GM18909 (cell line): Measurements from ENCODE around the gene UBALD2.
"Not testable (repeated sequence)": the region's sequence is repeated elsewhere in the genome, so short reads cannot be mapped to it uniquely, and the experiment has no call there.

Experiments used
- ATAC-seq: cut with Tn5 transposase; IDR thresholded peaks from one replicate; pipeline ENCODE4 v1.9.1; 2021; ENCODE audit warnings: mild to moderate bottlenecking; ENCODE audit not compliant: unreplicated experiment, poor library complexity

UBALD2 gene

DNA sequence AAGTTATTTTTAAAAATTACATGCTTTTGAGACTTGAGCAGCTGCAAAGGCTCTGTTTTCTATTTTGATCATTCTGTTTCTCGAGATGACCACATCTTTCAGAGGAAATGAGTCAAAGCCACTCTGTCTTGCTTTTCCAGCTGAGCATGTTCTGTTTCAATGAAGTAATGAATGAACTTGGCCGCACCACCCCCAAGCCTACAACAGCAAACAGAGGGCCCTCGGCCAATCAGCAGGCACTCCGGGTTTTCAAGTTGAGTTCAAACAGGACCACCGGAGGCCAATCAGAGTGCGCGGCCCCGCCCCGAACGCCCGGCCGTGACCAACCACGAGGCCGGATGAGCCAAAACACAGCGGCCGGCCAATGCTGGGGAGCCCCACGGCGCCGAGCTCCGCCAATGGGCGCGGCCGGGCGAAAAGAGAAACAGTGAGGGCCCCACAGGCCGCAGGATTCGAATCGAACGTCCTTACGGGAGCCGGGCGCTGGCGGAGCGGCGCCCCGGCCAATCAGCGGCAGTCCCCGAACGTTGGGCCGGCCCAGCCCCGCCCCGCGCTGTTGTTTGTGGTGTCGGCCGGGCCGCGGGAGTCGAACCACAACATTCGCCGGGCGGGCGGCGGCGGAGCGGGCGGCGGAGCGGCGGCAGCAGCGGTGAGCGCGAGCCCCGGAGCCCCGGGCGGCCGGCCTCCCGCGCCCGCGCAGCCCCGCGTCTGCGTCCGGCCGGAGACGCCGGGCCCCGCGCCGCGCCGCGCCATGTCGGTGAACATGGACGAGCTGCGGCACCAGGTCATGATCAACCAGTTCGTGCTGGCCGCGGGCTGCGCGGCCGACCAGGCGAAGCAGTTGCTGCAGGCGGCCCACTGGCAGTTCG is at the start of gene UBALD2:
Gene UBALD2, plus strand, starts transcription at position 594 of the 869 bp plus-strand sequence. Its CDS starts 158 bp downstream, at position 752.
- peak; percentile 76 for ATAC-seq

DNA sequence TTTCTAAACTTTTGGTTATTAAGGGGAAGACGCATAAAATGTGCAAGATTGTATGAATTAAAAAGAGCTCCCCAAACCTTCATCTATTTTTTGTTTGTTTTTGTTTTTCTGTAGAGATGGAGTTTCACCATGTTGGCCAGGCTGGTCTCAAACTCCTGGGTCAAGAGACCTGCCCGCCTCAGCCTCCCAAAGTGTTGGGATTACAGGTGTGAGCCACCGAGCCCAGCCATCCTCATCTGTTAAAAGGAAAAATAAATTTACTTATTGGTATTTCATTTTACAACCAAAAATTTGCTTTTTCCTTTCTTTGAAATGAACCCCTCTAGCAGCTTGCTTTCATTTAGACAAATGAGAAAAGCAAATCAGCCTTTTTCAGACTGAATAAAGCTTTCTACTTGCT is 48.1 kb upstream of the UBALD2 start:
- ATAC-seq = no peak

DNA sequence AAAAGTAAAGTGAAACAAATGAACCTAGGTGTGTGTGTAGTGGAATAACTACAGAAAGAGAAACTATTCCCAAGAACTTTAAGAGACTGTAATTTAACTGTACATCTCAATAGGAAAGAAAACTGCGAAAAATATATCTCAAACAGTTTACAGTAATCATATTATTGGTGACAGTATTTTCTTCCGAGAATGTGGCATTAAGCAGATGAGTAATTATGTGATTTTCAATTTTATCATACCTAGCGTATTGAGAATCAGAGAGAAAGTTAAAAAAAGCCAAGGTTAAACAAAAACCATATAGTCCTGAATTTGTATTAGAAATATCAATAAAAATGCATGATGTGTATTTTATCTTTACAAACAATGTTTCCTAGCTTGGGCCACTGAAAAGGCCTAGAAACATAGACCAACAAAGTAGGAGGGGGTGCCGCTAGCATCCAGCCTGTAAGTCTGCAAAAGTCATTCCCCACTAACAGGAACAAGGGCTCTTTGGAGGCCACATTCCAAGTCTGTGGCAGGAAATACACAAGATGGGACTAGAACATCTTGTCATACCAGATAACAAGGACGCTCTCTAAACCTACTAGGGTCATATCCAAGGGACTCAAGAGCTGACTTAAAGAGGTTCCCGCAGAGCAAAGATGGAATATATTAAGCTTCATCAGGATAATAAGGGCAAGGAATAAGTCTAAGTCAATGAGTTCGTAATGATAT is 45.3 kb upstream of the UBALD2 start:
- ATAC-seq = no peak

DNA sequence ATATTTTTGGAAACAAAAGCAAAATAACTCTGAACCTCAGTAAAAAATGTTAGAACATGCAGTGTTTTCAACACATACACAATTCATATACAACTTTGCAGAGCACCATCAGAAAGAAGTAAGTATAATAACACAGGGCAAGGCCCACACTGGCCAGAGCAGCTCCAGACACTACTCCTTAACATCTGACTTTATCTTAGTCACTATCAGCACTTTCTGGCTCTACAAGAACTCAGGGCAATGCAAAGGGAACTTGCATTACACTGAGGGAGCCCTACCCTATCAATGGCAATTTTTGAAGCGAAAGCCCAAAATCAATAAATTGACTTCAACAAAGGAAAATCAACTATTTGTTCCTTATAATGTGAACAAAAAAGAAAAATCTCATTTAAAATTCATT is 41.3 kb upstream of the UBALD2 start:
- ATAC-seq = no peak

DNA sequence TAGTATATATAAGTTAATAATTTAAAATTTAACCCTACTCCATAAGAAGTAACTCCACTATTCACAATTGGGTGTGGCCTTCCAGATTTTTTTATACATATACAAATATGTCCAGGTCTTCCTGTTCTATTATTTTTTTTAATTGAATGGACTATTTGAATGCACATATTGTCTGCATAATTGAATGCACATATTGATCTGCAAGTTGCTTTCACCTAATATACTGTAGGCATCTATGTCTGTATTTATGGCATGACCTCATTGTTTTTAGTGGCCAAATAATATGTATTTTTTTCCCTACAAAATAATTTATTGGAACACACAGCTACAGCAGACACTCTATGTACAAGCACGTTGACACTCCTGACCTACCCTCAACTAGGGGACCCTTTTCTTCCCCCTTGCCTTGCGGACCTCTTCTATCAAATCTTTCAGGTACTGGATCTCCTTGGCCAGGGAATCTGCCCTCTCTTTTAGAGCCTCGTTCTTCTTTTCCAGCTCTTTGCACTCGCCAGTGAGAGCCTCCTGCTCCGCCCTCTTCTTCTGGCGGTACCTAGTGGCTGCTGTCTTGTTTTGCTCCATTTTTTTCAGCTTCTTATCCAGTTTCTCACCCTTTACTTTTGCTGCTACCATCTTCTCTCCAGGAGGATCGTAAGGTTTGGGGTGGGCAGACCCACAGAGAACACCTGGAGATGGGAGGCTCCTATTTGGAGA is 39.6 kb upstream of the UBALD2 start:
- not testable (repeated sequence) for ATAC-seq

DNA sequence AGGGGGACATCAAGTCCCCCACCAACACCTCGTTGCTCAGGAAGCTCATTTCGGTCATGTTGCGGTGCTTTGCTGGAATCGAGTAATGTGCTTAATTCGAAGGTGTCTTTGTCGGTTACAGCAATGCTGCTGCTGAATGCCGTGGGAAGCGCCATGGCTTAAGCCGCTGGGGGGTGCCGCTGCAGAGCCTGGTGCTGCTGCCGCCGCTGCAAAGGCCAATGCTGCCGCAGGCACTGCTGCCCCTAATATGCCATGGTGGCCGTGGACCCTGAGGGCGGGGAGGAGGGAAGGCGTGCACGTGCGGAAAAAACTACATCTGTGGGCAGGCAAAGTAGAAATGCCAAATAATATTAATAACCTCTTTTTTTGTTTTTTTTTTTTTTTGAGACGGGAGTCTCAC is 38.4 kb upstream of the UBALD2 start:
- not testable (repeated sequence) for ATAC-seq

DNA sequence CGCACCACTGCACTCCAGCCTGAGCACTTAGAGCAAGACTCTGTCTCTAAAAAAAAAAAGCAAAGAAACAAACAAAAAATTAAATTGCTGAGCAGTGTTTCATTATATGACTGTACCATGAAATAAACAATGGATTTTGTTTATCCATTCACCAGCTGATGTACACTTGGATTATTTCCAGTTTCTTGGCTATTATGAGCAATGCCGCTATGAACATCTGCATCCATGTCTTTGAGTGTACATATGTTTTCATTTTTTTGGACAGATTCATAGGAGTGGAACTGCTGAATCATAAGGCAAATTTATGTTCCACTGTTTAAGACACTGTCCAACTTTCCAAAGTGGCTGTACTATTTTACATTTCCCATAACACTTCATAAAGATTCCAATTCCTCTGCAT is 32.8 kb upstream of the UBALD2 start:
- no peak for ATAC-seq

DNA sequence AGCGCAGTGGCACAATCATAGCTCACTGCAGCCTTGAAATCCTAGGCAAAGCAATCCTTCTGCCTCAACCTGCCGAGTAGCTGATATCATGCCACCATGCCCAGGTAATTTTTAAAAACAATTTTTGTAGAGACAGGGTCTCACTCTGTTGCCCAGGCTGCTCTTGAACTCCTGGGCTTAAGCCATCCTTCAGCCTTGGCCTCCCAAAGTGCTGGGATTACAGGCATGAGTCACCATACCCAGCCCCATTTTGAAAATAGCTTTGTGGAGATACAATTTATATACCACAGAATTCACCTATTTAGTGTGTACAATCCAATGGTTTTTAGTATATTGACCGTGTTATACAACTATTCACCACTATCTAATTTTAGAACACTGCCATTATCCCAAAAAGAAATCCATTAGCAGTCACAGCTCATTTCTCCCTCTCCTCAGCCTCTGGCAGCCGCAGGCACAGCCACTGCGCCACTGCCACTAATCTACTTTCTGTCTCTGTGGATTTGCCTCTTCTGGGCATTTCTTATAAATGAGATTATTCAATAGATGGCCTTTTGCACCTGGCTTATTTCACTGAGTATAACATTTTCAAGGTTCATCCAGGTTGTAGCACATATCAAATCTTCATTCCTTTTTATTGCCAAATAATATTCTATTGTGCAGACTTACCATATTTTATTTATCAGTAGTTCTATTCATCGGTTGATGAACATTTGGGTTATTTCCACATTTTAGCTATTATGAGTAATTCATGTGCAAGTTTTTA is 31.4 kb upstream of the UBALD2 start:
- no peak for ATAC-seq

DNA sequence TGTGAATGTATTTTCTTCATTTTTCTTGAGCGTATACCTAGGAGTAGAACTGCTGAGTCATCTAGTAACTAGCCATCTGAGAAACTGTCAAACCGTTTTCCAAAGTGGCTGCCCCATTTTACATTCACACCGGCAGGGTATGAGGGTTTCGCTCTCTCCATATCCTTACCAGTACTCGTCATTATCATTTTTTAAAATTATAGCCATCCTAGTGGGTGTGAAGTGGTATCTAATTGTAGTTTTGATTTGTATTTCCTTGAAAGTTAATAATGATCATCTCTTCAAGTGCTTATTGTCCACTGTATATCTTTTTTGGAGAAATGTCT is 30.8 kb upstream of the UBALD2 start:
- ATAC-seq = no peak

DNA sequence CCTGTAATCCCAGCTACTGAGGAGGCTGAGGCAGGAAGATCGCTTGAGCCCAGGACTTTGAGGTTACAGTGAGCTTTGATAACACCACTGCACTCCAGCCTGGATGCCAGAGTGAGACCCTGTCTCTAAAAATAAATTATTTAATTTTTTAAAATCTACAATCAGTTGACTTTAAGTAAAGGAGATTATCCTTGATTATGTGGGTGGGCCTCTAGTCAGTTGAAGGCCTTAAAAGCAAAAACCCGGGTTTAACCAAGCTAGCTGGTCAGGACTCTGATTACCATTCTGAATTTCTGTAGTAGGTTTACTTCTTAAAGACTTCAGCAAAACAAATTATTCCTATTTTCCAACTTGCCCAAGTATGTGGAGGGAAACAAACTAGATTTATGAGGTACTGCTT is 29.3 kb upstream of the UBALD2 start:
- no peak for ATAC-seq

DNA sequence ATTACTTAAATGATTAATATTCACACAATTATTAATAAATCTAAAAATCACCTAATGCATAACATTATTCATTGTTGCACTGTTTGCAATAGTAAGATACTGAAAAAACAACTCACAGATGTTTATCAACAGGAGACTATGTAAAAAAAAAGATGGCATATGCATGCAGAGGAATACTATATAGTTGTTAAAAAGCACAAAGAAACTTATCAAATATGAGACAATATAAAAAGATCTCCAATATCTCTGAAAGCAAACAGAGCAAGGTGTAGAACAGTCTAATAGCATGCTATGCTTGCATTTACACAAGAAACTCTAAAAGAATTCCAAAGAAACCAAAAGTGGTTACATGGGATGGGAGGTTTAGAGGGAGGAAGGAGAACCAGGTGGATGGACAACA is 28.5 kb upstream of the UBALD2 start:
- no peak for ATAC-seq

DNA sequence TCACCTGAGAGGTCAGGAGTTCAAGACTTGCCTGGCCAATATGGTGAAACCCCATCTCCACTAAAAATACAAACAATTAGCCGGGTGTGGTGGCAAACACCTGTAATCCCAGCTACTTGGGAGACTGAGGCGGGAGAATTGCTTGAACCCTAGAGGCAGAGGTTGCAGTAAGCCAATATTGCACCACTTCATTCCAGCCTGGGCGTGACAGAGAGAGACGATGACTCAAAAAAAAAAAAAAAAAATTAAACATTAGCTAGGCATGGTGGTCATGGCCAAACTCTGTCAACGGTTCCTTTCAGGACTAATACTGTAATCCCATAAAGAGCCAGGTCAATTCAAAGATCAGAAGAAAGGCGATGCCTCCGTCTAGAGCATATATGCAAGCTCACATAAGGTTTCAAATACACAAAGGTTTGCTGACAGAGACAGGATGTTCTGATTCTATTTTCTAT is 27.3 kb upstream of the UBALD2 start:
- no peak for ATAC-seq

DNA sequence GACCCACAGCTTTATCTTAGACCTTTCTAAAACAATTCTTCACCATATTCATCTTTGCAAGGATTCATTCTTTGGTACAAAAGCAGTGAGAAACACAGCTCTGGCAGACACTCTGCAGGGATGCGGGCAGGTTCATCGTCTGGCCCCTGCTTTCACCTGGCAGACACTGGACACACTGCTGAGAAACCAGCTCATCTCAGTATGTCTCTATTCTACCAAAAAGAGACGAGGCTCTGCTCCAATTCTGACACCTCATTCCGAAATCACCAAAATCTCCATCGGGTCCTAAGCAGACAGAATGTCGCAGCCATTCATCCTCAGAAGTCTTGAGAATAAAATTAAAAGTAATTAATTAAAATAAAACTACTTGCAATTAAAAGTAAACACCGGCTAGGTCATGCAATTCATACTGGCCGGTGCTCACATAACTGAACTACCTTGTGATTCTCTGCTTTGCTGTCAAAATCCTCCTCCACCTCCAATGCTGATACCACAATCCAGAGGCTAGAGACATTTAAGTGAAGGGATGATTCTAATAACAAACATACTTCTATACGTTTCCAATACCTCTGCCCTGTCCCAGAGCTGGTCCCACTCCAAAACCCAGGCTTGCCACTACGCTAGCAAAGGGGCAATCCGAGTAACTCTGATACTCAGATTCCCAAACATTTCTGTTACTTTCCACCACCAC is 26.2 kb upstream of the UBALD2 start:
- no peak for ATAC-seq

DNA sequence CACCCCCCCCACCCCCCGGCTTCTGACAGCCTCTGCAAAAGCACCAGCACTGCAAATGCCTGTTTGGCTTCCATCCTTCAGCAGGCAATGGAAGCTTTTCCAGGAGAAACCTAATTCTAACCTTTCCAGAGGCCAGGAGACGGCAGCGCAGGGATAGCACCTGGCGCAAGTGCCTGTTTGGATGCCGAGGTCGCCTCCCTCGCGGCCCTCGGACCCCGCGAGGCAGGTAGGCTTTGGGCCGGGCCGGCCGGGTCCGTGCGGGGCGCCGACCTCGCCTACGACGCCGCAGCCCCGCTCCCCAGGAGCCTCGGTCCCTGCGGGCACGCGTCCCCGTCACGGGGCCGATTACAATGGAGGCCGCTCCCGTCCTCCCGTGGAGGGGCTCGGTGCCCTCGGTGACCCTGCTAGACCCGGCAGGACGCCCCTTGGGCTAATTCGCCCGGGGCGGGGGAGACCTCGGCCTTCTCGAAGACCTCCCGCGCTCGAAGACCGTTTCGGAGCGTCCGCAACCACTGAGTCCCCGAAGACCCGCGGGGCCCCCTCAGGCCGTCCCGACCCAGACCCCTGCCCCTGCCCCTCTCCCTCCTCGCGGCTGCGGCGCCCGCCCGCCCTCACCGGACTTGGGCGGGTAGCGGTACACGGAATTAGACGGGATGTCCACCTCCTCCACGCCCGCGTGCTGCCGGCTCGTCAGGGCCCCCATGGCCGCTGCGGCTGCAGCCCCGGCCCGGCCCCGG is 25.4 kb upstream of the UBALD2 start:
- ATAC-seq = peak; percentile 18

DNA sequence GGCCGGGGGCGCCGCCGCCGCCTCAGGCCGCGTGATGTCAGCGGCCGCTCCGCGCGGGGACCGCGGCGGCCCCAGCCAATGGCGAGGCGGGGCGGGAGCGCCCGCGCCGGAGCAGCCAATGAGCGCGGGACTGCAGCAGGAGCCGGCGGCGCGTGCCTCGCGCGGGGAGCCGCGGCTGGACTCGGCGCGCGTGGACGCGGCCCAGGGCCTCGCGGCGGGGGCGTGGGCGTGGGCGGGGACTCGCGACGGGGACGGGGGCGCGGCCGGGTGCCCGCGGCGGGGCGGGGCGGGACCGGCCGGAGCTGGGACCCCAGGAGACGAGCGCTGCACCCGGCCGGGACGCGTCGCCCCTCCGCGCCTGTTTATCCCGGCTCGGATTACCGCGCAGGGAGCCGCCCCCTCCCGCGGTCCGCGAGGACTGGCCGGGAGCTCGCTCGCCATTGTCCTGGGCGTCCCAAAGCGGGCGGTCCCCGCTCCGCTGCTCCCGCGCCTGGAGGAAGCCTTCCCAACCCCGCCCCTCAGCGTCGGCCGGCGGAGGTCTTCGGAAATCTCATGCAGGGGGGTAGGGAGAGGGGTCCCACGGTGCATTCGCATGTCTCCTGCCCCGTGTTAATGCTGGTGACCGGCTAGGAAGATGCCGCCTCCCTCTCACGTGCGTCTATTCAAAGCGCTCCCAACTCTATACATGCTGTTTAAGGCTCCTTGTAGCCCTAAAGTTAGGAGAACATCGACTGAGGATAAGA is 24.5 kb upstream of the UBALD2 start, which contains the start of gene RNF157:
Gene RNF157, minus strand, starts transcription at position 33 of the 743 bp plus-strand sequence. CDS start 253 bp downstream, outside the sequence.
- peak; percentile 66 for ATAC-seq

DNA sequence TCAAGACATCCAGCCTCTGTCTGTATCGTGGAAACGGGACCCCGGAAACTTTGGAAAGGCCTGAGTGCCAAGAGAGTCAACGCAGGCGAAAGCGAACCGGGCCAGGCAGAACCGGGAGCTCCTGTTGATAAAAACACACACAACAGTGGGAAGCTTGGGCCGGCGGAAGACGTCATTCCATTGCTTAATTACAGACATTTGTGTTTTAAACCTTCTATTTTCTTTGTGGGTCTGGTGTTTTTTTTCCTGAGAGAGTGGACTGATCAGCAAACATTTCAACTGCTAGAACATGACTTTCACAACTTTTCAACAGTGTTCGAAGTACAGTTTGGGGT is 24.0 kb upstream of the UBALD2 start:
- no peak for ATAC-seq

DNA sequence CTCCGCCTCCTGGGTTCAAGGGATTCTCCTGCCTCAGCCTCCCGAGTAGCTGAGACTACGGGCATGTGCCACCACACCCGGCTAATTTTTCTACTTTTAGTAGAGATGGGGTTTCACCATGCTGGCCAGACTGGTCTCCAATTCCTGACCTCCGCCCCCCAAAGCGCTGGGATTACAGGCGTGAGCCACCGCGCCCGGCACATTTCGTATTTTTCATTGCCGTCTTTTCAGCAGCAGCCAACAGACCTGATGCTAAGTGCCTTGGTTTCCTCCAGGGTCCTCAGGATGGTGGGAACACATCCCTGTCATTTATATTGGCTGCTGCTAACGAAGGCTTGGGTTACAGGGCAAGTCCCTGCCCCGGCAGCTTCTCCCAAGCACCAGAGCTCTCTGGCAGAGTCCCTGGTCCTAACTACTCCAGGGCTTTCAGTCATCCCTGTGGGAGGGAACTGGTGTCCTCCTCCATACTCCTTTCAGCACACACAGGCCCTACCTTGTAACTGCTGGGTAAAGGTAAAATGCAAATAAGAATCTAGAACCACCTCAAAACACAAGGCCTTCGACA is 23.4 kb upstream of the UBALD2 start:
- no peak for ATAC-seq
